ENCODE data around the gene SYPL2. TPM values are rescaled to one million over a fixed set of nuclear protein-coding genes. Genes with fewer than 3 reads are reported as not detected.
"Not testable (repeated sequence)": the region's sequence is repeated elsewhere in the genome, so short reads cannot be mapped to it uniquely, and the experiment has no call there.

Gene SYPL2
- polyA plus RNA-seq, 2 of the 4 experiments (the other 2 are of a cell fraction): 0.04 to 0.05 TPM

DNA sequence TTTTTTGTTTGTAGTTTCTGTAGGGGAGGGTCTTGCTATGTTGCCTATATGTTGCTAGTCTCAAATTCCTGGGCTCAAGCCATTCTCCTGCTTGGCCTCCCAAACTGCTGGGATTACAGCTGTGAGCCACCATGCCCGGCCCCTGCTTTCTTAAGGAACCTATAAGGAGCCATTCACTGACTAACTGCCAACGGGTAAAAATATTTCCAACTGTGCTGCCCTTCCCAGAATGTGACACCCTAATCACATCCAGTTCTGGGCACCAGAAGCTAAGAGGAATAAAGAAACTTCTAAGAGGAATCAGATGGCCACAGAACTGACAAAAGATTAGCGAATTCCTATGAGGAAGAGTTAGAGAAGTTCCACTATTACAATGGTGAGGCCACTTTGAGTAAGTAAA lies 6.4 kb downstream of the SYPL2 start:
- ChIA-PET POLR2A (no interaction called here), CTCF (interaction anchor here (0.6 to 1.3 kb wide), 2 partner anchors 36 to 60 kb away, joined by 3 read pairs; no protein-coding TSS in a partner anchor)
- H3K4me1 ChIP-seq: no peaks in the 10 kb centered on the region
- WGBS (ENCODE audit: missing lambda C conversion rate): 0% methylated on average over 2 of the region's 3 CpGs
- H3K9me3 ChIP-seq: no peaks in the 10 kb centered on the region
- TF ChIP-seq KDM5A (IDR thresholded peaks at IDR 0.05) (no peak), MAFK (IDR thresholded peaks at IDR 0.05; ENCODE audit: partially characterized antibody) (no peak), CBX2 (IDR thresholded peaks at IDR 0.05; ENCODE audit: borderline replicate concordance, low read depth) (no peak), ESRRA (IDR thresholded peaks at IDR 0.05; ENCODE audit: borderline replicate concordance, low read length) (no peak), JUNB (IDR thresholded peaks at IDR 0.05) (no peak), HEYL (CRISPR knock-in tag; IDR thresholded peaks at IDR 0.05) (no peak), HOXB5 (CRISPR knock-in tag; IDR thresholded peaks at IDR 0.05) (no peak), TFCP2L1 (CRISPR knock-in tag; IDR thresholded peaks at IDR 0.05) (no peak), GATA3 (IDR thresholded peaks at IDR 0.05; ENCODE audit: borderline replicate concordance) (no peak), KDM1A (IDR thresholded peaks at IDR 0.05; ENCODE audit: low read depth) (no peak), POLR2A (IDR thresholded peaks at IDR 0.05; ENCODE audit: low read length) (no peak)
- TF ChIP-seq, protein P1, sequence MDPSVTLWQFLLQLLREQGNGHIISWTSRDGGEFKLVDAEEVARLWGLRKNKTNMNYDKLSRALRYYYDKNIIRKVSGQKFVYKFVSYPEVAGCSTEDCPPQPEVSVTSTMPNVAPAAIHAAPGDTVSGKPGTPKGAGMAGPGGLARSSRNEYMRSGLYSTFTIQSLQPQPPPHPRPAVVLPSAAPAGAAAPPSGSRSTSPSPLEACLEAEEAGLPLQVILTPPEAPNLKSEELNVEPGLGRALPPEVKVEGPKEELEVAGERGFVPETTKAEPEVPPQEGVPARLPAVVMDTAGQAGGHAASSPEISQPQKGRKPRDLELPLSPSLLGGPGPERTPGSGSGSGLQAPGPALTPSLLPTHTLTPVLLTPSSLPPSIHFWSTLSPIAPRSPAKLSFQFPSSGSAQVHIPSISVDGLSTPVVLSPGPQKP (IDR thresholded peaks at IDR 0.05; ENCODE audit: low read depth, low read length): no peak
- H3K4me2 ChIP-seq: no peak overlapping the region
- DNase-seq (ENCODE audit: low read depth in 1 of 2, low spot score in 1 of 2): no peak
- no peak overlapping the region for H3K4me3 ChIP-seq
- no peak for FAIRE-seq
- no peak for ATAC-seq
- no peak overlapping the region for H3K27ac ChIP-seq

DNA sequence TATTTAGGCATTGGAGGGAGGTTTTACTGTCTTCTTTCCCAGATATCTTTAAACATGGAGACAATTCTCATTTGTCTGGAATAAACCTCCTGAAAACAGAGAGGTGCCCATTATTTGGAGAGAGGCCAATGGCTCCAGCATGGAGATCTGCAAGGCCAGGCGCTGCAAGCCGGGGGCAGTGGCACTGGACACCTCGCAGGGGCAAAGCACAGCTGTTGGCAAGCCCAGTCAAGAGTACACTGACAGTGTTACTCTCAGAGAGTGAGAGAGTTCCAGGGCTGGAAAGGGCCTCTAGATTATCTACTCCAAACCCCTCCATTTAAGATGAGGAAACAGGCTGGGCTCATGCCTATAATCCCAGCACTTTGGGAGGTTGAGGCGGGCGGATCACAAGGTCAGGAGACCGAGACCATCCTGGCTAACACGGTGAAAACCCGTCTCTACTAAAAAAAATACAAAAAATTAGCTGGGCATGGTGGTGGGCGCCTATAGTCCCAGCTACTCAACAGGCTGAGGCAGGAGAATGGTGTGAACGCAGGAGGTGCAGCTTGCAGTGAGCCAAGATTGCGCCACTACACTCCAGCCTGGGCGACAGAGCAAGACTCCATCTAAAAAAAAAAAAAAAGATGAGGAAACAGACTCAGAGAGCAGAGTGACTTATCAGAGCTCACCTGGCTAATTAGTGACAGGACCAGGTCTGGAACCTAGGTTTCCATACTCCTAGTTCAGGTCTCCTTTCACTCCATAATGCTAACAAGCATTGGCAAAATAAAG lies 7.1 kb downstream of the SYPL2 start:
- H3K9me3 ChIP-seq; FAIRE-seq; H3K4me3 ChIP-seq; H3K27ac ChIP-seq; ATAC-seq; DNase-seq (ENCODE audit: low read depth in 1 of 2, low spot score in 1 of 2); POLR2A ChIA-PET; H3K4me1 ChIP-seq; H3K4me2 ChIP-seq: not testable (repeated sequence)
- CTCF ChIA-PET: interaction anchor here (0.6 to 1.3 kb wide), 3 partner anchors 59 to 632 kb away, joined by 3 to 4 read pairs (median 3); no protein-coding TSS in a partner anchor
- WGBS (ENCODE audit: missing lambda C conversion rate): 40% methylated on average over 12 of the region's 12 CpGs

DNA sequence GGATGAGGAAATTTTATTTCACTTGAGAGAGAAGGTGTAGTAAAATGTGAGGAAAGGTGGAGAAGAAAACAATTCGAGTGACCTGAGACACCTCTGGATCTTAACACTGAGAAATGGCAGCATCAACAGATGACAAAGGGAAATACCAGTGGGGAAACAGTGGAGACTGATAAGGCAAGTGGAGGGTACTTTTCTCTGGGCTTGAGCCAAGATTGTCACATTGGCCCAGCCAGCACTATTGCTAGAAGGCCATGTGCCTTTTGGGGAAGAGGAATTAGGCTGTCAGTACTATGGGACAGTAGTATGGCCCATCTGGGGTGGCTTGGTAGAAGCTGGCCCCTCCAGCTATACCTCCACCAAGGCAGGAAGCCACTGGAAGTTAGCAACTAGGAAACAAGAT lies 8.4 kb downstream of the SYPL2 start:
- ATAC-seq: no peak
- 0% methylated on average over 1 of the region's 1 CpG for WGBS (ENCODE audit: missing lambda C conversion rate)
- Histone ChIP-seq H3K27ac (no peak overlapping the region), H3K9me3 (no peaks in the 10 kb centered on the region), H3K4me1 (no peaks in the 10 kb centered on the region), H3K4me3 (no peak overlapping the region), H3K4me2 (no peak overlapping the region)
- TF ChIP-seq HEYL (CRISPR knock-in tag; IDR thresholded peaks at IDR 0.05) (no peak), POLR2AphosphoS2 (conservative IDR thresholded peaks at IDR 0.05; ENCODE audit: low read length) (no peak)
- TF ChIP-seq, protein P2, sequence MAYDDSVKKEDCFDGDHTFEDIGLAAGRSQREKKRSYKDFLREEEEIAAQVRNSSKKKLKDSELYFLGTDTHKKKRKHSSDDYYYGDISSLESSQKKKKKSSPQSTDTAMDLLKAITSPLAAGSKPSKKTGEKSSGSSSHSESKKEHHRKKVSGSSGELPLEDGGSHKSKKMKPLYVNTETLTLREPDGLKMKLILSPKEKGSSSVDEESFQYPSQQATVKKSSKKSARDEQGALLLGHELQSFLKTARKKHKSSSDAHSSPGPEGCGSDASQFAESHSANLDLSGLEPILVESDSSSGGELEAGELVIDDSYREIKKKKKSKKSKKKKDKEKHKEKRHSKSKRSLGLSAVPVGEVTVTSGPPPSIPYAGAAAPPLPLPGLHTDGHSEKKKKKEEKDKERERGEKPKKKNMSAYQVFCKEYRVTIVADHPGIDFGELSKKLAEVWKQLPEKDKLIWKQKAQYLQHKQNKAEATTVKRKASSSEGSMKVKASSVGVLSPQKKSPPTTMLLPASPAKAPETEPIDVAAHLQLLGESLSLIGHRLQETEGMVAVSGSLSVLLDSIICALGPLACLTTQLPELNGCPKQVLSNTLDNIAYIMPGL (CRISPR knock-in tag; IDR thresholded peaks at IDR 0.05; ENCODE audit: borderline replicate concordance): no peak
- TF ChIP-seq, protein P3, sequence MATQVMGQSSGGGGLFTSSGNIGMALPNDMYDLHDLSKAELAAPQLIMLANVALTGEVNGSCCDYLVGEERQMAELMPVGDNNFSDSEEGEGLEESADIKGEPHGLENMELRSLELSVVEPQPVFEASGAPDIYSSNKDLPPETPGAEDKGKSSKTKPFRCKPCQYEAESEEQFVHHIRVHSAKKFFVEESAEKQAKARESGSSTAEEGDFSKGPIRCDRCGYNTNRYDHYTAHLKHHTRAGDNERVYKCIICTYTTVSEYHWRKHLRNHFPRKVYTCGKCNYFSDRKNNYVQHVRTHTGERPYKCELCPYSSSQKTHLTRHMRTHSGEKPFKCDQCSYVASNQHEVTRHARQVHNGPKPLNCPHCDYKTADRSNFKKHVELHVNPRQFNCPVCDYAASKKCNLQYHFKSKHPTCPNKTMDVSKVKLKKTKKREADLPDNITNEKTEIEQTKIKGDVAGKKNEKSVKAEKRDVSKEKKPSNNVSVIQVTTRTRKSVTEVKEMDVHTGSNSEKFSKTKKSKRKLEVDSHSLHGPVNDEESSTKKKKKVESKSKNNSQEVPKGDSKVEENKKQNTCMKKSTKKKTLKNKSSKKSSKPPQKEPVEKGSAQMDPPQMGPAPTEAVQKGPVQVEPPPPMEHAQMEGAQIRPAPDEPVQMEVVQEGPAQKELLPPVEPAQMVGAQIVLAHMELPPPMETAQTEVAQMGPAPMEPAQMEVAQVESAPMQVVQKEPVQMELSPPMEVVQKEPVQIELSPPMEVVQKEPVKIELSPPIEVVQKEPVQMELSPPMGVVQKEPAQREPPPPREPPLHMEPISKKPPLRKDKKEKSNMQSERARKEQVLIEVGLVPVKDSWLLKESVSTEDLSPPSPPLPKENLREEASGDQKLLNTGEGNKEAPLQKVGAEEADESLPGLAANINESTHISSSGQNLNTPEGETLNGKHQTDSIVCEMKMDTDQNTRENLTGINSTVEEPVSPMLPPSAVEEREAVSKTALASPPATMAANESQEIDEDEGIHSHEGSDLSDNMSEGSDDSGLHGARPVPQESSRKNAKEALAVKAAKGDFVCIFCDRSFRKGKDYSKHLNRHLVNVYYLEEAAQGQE (IDR thresholded peaks at IDR 0.05): no peak
- CTCF ChIA-PET: interaction anchor here (0.7 kb wide), 1 partner anchor 58 kb away, joined by 3 read pairs; no protein-coding TSS in a partner anchor
- no peak for FAIRE-seq
- DNase-seq (ENCODE audit: low read depth in 1 of 2, low spot score in 1 of 2): no peak
- POLR2A ChIA-PET: no interaction called here
